ENCODE measurements around the gene HTRA3.

HTRA3 gene

DNA sequence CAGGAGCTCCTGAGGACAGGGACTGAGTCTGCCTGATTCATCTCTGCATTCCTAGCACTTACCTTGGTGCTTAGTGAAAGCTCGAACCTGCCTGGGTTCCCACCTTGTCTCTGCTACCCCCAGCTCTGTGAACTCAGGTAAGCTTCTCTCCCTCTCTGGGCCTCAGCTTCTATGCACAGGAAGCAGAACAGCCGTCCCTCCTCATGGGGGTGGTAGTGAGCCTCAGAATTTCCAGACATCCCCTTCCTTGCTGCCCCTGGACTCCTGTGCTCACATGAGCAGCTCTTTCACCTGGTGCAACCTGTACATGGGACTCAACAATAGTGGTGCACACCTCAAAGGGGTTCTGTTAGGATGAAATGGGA, 50.8 kb downstream of the HTRA3 start:
- DNase-seq (ENCODE audit: extremely low spot score, insufficient read length, low read depth) = no peak
- FAIRE-seq = no peak

DNA sequence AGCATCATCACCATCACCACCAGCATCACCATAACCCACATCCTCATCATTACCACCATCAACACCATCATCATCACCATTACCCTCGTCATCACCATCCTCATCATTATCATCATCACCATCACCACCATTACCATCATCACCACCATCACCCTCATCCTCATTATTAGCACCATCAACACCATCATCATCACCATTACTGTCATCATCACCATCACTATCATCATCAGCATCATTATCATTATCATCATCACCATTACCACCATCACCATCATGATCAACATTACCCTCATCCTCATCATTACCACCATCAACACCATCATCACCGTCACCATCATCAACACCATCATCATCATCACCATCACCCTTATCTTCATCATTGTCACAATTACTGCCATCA, 51.7 kb downstream of the HTRA3 start:
- DNase-seq (ENCODE audit: extremely low spot score, insufficient read length, low read depth) (no peak), FAIRE-seq (no peak)

DNA sequence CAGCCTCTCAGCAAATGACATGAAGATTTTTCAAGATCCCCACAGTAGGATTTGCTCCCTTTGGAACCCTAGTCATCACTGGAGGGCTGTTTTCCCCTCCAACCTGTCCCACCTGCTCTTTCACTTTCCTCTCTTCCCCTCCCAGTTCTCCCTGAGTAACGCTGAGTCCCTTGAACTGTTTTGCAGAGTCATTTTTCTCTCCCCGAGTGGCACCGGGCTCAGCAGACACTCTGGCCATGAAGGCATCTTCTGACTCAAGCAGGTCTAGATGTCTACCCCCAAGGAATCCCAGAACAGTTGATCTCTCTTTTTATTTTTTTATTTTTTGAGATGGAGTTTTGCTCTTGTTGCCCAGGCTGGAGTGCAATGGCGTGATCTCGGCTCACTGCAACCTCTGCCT, 52.2 kb downstream of the HTRA3 start:
- DNase-seq (ENCODE audit: extremely low spot score, insufficient read length, low read depth) (no peak), FAIRE-seq (no peak)

- FAIRE-seq (no peak), DNase-seq (ENCODE audit: extremely low spot score, insufficient read length, low read depth) (no peak)
Measured at GRCh38 chr4:8322794-8323704, 53.5 kb downstream of the HTRA3 start.

DNA sequence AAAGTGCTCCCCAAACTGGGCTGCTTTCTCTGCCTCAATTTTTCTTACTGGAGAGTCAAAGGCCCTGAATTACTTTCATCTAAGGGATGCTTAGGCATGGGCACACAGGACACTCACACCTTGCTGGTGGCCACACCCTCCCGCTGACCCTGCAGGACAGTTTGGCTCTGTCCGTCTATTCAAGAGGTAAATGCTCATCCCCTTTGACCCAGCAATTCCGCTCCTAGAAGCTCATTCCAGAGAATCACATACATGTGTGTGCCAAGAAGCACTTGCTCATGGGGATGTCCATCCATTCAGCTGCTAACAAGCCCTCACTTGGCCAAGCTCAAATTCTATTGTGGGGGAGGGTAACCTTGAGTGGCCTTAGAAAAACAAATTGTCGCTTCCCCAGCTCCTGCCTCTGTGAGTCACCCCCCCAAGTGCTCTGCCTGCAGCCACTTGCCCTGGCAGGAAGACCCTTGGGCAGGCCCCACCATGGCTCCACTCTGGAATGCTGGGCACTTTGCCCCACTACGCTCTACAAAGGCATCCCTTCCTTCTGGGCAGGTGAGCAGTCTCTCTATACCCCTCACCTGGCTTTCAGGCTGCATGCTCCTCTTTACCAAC, 54.5 kb downstream of the HTRA3 start:
- no peak for FAIRE-seq
- DNase-seq (ENCODE audit: extremely low spot score, insufficient read length, low read depth) = no peak

DNA sequence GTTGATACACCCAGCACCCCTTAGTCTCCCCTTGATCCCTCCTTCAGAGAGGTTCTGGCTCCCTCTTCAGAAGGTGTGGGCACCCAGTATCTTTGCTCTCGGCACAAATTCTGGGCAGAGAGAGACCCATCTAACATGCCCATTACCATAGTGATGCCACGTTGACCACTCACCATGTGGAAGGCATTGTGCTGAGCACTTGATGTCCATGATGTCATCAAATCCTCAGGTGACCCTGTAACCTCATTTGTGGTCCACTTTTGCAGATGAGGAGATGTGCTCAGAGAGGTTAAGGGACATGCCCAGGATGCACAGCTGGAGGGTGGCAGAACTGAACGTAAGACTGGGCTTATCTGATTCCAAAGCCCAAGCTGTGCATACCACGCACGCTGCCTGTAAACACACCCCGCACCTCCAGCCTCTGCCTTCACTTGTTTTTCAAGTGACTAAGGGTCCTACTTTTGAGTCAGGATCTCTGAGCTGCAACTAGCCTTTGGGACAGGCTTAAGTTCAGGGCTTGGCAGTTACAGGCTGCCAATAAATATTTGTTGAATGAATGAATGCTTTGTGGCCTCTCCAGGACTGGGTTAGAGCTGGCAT, 55.2 kb downstream of the HTRA3 start:
- FAIRE-seq (no peak), DNase-seq (ENCODE audit: extremely low spot score, insufficient read length, low read depth) (no peak)

- FAIRE-seq = no peak
- no peak for DNase-seq (ENCODE audit: extremely low spot score, insufficient read length, low read depth)
Measured at GRCh38 chr4:8325291-8325973, 55.9 kb downstream of the HTRA3 start.

GRCh38 chr4:8326206-8326605, 56.7 kb downstream of the HTRA3 start:
- DNase-seq (ENCODE audit: extremely low spot score, insufficient read length, low read depth) (no peak), FAIRE-seq (no peak)

- DNase-seq (ENCODE audit: extremely low spot score, insufficient read length, low read depth) = no peak
- FAIRE-seq = no peak
Measured at GRCh38 chr4:8328456-8328855, 58.9 kb downstream of the HTRA3 start.

DNA sequence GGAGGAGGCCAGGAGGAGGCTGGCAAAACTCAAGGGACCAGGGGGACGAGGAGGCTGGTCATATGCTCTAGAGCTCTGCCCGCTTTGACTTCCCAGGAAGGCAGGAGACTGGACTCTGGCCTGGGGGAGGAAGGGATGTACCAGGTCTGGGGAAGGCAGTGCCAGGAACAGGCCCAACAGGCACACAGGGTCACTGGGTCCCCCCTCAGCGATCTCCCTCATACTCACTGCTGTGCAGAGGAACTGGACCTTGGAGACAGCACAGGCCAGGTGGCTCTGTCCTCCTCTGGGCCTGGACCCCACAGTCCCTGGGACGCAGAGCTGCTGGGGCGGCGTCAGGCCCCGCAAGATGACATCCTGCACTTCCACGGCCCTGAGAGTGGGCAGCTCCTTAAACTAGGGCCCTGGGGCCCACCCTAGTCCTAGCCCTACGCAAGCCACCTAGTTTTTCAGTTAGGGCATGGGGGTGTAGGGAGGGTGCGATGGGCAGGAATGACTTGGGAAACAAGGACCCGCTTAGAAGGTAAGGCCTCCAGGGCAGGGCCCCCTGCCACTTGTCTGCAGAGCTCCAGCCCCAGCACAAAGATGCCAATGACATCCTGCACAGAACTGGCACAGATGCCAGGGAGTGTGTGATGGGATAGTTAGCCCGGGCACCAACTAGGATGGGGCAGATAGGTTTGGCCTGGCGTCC, 59.5 kb downstream of the HTRA3 start:
- DNase-seq (ENCODE audit: extremely low spot score, insufficient read length, low read depth) (no peak), FAIRE-seq (no peak)

- no peak for DNase-seq (ENCODE audit: extremely low spot score, insufficient read length, low read depth)
- no peak for FAIRE-seq
Measured at GRCh38 chr4:8329560-8329858, 60.0 kb downstream of the HTRA3 start.

- DNase-seq (ENCODE audit: extremely low spot score, insufficient read length, low read depth) = no peak
- FAIRE-seq = no peak
Measured at GRCh38 chr4:8329859-8330761, 60.6 kb downstream of the HTRA3 start.

- no peak for FAIRE-seq
- no peak for DNase-seq (ENCODE audit: extremely low spot score, insufficient read length, low read depth)
Measured at GRCh38 chr4:8330821-8331574, 61.4 kb downstream of the HTRA3 start.

GRCh38 chr4:8331575-8331955, 62.0 kb downstream of the HTRA3 start:
- DNase-seq (ENCODE audit: extremely low spot score, insufficient read length, low read depth) = no peak
- no peak for FAIRE-seq

GRCh38 chr4:8332038-8332857, 62.7 kb downstream of the HTRA3 start:
- no peak for FAIRE-seq
- DNase-seq (ENCODE audit: extremely low spot score, insufficient read length, low read depth) = no peak

- no peak for DNase-seq (ENCODE audit: extremely low spot score, insufficient read length, low read depth)
- no peak for FAIRE-seq
Measured at GRCh38 chr4:8332891-8333331, 63.4 kb downstream of the HTRA3 start.

GRCh38 chr4:8333726-8334460, 64.3 kb downstream of the HTRA3 start:
- no peak for DNase-seq (ENCODE audit: extremely low spot score, insufficient read length, low read depth)
- no peak for FAIRE-seq

Data from GM18507 (cell line).